NCI-H446 (cell line): ENCODE data around the gene LYSMD4.

Experiments
- DNase-seq, 2 experiments: peaks; one replicate each; lab custom pipeline; 2025; lab: John Stamatoyannopoulos, UW

The LYSMD4 gene

DNA sequence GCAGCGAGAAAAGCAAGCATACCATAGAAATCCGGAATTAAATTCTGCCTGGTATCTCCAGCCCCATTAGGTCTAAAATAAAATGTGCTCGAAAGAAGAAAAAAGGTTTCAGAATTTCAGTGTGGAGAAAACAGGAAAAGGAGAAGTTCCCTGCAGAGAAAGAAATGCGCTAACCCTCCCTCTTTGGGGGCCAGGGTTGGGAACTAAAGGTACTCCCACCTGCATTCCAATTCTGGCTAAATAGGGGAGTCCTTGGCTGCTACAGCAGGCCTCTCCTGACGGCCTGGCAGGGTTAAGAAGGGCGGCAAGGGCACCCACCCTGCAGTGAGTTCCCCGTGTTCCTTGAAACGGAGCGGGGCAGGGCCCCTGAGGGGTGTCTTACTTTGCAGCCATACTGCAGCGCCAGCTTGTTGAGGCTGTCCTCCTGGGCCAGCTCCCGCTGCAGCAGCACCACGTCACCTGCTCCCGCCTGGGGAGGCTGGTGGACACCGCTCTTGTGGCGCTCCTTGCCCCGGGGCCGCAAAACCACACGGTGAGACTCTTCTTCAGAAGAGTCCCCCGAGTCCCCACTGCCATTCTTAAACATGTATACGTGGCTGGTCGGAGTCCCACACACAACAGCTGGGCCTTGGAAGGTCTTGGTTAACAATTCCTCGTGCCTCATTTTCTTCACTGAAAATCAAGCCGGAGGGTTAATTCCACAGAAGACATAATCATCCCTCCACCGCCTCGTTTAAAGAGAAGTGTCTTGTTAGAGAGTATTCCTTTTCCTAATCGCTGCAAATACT is 1.7 kb downstream of the LYSMD4 start:
- DNase-seq, result no peak

DNA sequence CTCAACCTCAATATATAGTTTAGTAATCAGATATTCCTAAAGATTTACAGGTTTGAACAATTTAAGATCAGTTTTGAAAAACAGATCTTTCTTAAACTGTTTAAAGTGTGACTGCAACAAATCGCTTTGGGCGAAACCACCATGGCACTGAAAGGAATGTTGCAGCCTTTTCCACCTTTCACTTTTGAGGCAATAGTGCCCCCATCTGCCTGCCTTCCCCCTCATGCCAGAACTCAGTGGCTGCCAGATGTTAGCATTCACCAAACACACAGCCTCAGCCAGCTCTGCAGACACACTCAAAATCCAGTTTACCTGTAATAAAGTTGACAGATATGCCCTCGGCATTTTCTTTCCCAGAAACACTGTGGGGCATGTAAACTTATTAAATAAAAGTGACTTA is 3.3 kb downstream of the LYSMD4 start:
- DNase-seq, result peak in 1 of 2 experiments; percentile 24

DNA sequence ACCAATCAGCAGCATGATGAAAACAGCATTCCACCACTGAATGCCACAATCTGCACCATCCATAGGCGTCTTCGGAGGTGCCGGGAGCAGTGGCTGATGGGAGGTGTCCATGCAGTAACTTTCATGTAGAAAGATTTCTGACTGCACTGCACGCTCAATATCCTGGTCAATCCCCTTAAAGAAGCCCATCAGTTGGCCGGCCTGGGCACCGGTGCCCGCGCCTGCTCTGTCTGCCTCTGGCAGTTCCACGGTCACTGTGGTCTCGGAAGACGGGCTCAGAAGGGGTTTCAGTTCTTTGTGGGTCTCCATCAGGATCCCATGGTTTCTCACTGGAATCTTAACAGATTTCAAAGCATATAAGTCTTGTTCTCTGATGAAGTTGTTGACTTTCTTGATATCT is 3.9 kb downstream of the LYSMD4 start:
- no peak for DNase-seq

DNA sequence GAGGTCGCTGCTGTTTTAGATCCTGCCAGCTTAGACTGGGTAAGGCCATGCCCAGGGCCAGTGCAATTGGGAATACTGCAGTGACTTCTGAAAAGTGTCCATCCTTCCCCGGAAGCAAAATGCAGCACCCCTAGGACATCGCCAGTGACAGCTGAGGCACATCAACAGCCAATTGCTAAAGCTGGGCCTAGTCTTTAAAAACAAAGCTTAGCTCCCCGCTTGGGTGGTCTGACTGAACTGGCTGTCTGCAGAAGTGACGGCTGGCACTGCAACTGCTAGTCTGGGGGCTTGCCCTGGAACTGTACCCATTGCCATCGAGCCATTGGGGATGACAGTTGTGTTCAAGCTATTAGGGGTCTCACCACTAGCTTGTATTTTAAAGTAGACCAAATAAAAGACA is 4.3 kb downstream of the LYSMD4 start:
- DNase-seq, result no peak

DNA sequence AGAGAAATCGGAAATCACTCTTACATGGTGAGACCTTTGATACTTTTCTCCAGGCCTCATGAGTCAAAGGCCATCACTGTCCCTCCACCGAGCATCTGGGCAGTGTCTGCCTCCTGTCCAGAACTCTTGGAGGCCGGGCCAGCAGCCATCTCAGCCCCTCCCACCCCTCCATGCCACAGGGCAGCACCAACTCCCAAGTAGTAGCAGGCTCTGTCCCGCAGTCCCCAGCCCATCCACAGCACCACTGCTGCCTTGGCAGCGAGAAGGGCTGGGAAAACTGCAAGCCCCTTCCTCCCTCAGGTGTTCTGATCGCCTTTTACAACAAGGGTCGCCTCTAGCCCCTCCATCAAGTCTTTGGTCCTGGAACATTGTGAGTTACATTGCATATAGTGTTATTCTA is 5.5 kb downstream of the LYSMD4 start:
- DNase-seq, result no peak

DNA sequence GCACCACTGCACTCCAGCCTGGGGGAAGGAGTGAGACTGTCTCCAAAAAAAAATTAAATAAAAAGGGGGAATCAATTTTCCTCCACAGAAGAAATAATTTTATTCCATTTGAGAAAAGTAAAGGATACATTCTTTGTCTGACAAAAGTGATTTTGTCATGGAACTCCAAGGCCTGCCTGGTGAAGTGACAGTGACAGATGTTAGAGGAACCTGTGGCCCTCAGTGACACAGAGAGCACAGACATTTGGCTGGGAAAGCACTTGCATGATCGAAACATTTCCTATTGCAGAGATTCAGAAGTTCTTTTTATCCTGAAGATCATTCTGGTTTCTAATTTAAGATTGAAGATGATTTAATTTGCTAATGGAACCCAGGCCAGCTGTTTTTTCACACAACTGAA is 5.9 kb downstream of the LYSMD4 start:
- no peak for DNase-seq

DNA sequence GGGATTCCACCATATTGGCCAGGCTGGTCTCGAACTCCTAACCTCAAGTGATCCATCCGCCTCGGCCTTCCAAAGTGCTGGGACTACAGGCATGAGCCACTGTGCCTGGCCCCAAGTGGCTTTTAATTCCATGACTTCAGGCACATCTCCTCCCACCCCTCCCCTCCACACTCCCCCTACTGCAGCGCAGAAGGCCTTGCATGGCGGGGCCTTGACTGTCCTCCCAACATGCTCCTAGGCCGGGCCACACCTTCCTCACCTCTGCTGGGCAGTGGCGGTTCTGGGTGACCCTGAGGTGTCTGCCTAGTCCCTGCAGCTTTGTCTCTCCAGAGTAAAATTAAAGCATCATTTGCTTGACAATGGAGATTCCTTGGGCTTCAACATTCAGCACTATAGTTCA is 6.9 kb downstream of the LYSMD4 start:
- no peak for DNase-seq

DNA sequence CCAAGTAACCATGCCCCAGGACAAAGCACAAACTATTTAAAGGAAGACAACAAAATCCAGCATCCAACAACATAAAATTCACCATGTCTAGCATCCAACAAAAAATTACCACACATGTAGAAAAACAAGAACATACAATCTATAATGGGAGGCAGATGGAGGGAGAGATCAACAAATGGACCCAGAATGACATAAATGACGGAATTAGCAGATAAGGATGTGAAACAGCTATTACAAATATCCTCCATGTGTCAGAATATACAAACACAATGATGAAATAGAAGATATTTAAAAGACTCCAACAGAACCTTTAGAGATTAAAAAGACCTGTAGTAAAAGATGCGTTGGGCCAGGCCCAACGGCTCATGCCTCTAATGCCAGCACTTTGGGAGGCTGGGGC is 10.8 kb downstream of the LYSMD4 start:
- no peak for DNase-seq

DNA sequence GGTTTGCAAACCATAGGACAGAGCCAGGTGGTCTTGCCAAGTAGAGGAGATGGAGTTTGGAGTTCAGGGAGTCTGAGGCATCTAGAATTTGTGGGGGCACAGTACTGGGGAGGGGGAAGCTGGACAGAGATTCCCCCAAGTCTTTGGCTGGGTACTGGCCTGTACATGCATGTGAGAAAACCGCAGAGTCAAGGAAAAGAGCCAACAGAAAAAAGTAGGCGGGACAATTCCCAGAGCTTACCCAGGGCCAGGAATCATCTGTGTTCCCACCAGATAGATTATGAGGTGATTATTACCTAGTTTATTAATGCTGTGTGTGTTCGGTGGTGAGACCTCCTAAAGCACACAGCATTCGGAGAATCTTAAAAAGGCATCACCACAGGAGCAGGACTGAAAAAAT is 11.3 kb downstream of the LYSMD4 start:
- no peak for DNase-seq

DNA sequence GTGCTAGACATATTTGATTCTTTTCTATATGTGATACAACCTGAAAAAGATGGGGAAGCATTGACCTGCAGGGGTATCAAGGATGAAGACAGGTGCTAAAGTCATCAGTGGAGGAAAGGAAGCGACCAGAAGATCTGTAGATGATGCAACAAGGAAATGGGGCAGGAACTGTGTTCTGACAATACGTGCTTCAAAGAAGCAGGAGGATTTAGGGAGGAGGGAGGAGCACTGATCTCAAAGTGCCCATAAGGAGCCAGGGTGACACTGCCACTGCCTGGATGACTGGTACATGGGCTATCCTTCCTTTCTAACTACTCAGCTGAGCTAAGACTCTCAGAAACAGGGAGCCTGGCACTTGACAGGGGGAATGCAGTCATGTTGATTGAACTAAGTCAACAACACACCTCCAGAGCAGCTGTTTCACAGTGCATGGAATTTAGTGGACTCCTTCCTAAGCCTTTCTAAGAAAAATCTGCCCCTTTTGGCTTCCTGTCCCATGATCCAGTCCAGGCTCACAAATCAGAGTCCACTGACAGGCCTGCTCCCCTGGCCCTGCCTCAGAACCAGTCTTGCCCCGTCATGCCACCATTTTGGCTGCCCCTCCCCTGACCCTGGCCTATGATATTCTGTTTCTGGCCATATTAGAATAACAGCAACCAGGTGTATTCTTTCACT is 12.0 kb downstream of the LYSMD4 start:
- DNase-seq, result no peak

DNA sequence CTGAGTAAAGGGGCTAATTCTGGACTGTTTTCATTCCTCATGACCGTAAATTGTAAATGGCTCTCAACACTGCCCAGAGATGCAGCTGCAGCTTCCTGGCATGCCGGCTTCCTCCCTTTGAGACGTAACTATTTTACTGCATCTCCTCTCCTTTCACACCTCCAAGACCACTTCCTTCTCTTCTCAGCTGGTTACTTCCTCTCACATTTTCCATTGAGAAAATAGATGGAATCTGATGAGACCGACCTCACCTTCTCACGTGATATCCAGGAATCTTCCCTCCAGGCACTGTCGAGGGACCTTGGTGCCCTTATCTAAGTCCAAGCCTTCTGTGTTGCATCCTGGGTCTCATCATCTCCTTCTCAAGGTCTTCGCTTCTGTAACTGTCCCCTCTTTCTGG is 12.7 kb downstream of the LYSMD4 start:
- DNase-seq, result no peak

DNA sequence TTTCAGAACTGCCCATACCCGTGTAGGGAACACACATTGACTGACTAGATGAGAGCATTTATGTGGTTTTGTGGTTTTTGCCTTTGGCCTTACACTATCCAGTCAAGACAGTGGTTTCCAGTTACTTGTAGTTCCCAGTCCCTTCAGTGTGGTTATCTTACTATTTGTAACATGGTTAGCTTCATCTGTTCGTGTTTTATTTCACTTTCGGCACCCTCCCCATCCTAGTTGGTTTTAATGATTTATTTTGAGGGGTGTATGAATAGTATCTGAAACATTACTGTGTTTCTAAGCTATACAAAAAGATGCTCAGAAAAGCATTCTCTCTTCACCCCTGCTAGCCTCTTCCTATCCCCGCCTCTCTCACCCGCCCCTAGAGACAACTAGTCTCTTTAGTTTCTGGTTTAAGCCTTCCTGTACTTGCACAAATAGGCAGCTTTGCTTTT is 14.1 kb downstream of the LYSMD4 start:
- DNase-seq, result no peak

DNA sequence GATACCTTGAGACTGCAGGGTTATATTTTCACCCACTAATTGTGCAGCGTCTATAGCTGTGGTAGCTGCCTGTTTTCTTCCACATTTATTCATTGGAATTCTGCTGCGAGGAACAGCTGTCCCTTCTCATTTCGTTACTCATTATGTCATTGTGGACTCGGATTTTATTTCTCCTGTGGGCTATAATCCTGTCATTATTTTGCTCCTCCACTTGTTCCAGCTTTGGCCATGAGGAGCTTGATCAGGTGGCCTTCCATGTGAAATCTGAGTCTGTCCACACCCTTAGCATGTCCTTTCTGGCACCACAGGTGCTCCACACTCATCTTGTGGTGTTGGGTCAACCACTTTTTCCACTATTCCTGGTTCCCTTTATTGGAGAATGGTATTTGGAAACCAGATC is 14.8 kb downstream of the LYSMD4 start:
- DNase-seq, result no peak

DNA sequence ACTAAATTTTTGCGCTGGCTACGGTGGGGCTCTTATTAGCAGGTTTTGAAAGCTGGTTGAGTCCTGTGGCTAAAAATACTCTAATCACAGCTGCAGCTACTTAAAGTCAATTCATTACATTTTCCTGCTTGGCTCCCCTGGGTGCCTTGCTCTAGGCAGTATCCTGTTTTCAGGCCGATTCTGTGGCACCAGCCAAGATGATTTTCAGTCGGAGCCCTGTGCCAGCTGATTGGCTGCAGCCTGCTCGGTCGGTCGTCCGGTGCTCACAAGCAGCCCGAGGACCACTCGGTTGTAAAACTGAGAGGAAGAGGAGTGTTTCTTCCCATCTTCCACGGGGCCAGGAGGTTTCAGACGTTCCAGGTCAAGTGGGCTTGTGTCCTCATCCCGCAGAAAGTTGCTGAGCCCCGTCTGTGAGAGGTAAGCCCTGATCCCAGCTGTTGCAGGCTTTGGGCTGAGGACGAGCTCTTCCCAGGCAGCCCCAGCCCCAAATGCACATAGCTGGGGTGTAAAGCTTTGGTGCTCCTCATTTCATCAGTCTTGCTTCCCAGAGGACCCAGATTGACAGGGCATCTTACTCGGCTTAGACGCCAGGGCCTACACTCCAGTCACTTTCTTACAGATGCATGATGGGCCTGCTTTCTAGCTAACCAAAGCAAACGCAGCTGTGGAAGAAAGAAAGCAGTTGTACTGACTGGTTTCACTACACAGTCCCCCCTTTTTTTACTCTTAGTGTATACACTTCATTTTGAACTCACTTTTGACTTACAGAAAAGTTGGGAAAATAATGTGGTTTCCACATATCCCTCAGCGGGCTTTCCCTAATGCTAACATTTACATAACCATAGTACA is 15.9 kb downstream of the LYSMD4 start:
- no peak for DNase-seq

DNA sequence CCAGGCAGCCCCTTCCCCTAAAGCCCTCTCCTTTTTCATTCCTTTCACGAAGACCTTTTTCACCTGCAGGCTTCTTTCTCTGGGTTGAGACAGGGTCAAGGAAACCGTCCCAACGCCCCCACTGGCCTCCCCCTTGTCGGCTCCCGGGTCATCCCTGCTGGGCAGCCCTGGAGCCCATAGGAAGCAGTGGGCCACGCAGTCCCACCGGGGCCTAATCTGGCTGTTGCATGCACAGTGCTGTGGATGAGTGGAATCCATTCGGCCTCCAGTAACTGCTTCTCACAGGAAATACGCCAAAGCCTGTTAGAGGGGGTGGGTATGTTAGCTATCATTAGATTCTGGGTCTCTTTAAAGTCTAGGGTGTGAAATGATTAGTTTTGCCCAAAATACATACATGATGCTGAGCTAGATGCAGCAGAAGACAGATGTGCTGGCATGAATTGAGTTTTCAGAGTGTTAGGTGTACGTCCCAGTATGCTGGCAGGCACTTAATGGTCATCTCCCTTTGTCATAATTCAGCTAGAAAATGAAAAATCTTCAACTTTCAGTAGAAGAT is 16.6 kb downstream of the LYSMD4 start:
- DNase-seq, result no peak

DNA sequence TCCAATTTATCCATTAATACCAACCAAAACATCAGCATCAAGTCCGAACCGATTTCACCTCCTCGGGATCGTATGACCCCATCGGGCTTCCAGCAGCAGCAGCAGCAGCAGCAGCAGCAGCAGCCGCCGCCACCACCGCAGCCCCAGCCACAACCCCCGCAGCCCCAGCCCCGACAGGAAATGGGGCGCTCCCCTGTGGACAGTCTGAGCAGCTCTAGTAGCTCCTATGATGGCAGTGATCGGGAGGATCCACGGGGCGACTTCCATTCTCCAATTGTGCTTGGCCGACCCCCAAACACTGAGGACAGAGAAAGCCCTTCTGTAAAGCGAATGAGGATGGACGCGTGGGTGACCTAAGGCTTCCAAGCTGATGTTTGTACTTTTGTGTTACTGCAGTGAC is 20.8 kb downstream of the LYSMD4 start:
- no peak for DNase-seq

DNA sequence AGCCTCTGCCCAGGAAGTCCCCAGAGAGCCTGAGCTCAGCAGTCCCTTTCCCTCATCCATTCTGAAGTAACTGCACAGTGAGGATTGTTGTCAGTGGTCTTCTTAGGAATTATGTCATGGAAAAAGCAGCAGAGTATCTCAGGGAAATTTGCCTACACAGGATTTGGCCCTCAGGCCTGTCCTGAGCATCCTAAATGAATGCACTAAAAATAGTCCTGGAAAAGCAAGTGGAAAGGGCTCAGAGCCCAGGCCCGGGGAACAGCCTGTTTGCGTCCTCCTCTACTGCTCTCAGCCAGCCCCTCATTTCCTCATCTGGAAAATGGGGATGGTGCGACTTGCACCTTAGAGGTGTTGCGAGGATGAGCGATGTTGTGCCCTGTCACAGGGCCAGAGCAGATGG is 21.6 kb downstream of the LYSMD4 start:
- no peak for DNase-seq

DNA sequence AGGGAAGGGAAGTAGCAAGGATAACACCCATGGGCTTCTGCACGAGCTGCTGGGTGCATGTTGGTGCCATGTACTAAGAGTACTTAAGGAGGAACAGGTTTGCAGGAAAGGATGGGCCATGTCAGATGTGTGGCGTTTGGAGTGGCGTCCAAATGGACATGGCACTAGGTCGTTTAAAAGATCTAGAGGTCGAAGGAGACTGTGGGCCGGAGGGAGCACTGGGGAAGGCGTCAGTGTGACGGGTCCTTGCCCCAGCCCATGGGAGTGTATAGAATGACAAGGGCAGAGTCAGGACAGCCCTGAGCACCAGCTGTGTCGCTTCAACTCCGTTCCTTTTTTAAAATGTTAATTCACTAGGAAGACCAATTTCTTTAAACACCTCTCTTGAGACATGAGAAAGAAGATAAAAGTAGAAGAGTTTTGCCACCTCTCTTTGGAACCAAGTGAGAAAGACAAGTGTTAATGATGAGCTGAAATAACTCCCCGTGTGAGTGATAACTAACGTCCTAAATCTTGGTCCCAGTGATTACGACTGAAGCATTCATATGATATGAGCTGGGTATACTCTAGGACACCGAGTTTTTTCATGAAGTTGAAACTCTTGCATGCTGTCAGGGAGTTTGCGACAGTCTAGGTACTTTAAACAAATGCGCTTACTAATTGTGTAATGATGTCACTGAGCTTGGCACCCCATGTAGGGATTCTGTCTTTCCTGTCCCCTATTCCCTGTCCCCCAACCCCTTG is 23.8 kb downstream of the LYSMD4 start:
- no peak for DNase-seq

DNA sequence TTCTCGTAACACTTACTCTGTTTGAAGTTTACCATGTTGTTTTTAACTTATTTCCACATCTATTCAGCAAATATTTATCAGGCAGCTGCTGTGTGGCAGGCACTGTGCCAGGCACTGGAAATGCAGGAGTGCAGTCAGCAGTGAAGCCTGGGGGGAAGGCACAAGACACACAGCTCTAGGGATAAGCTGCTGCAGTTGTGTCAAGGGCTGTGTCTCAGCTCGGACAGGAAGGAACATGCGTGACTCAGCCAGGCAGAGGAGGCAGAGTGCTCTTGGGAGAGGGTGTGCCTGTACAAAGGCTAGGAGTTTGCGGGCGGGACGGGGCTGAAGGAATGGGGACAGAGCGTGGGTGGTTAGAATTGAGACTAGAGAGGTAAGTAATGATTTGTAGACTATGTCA is 24.7 kb downstream of the LYSMD4 start:
- DNase-seq, result no peak

DNA sequence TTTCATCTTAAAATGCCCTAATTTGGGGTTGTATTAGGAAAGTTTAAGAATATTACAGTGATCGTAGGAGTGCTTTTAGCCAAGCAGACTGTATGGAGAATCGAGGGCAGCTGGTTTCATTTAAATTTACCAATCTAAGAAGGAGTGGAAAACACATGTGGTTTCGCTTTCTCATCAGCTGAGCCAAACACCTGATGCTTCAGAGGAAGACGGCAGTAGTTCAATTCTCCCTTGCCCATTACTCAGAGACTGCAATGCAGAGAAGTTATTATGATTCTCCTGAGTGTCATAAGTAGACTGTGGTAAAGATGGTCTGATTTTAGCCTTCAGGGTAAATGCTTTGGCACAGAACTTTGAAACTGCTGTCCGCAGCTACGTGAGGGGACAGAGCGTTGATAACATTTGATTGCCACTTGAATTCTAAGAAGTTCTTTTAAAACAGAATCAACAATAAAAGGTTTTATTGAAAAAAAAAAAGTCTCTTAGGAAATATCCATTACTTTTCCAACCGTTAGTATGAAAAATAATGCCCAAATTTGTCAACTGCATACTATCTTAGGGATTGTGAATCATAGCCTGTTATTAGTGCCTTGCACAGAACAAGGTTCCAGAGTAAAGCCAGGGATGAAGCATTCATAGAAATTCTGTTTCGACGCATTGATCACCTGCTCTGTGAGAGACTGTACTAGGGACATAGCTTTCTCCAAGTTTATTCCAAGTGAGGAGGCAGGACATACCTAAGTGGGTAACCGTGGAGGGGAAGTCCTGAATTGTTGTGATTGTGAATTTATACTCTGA is 25.6 kb downstream of the LYSMD4 start:
- no peak for DNase-seq
